Daoy (cell line): ENCODE measurements around the gene INPP5J. TPM values are rescaled to one million over a fixed set of nuclear protein-coding genes. Genes with fewer than 3 reads are reported as not detected.

Source experiments
- DNase-seq: peaks from one replicate; pipeline ENCODE4 v3.0.0-alpha.2; 2015; ENCODE audit warnings: low read depth
- total RNA-seq: library from RNA; depleted of rRNA; stranded (reverse); fragments of >200 nt; shearing (Covaris generic); gene quantifications from 2 replicates; pipeline ENCODE4 v1.2.3, GENCODE V29; 2014

INPP5J gene
- total RNA-seq, 1 experiment from 2014 or later: 1.3 TPM

DNA sequence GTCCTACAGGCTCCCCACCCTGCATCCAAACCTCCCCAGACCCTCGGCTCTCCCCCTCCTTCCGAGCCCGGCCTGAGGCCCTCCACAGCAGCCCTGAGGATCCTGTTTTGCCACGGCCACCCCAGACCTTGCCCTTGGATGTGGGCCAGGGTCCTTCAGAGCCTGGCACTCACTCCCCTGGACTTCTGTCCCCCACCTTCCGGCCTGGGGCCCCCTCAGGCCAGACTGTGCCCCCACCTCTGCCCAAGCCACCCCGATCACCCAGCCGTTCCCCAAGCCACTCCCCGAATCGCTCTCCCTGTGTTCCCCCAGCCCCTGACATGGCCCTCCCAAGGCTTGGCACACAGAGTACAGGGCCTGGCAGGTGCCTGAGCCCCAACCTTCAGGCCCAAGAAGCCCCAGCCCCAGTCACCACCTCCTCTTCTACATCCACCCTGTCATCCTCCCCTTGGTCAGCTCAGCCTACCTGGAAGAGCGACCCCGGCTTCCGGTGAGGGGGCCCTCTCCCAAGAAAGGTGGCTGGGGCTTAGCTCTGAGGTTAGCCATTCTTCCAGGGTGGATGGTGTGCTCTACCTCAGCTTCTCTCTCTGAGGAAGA lies 2.9 kb downstream of the INPP5J start:
- no peak for DNase-seq

DNA sequence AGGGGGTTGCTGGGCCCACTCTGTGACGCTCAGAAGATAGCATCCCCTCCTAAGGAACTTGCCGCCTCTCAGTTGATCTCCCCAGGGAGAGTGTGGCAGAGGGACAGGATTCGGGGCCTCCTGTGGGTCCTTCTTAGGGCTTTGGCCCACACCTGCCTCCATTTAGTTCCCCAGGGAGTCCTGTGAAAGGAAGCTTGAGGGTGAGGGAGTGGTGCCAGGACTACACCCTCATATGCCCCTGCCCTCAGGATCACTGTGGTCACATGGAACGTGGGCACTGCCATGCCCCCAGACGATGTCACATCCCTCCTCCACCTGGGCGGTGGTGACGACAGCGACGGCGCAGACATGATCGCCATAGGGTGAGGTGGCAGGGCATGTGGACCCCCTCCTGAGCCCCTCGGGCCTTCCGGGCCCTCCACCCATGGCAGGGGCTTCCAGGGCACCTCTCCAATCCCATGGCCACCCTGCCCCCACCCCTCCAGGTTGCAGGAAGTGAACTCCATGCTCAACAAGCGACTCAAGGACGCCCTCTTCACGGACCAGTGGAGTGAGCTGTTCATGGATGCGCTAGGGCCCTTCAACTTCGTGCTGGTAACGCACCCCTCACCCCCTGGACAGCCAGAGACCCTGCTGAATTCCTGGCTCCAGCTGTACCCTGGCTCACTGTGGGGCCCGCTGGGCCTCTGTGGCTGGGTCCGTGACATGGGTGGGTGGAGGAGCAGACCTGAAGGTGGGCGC lies 3.5 kb downstream of the INPP5J start:
- no peak for DNase-seq

DNA sequence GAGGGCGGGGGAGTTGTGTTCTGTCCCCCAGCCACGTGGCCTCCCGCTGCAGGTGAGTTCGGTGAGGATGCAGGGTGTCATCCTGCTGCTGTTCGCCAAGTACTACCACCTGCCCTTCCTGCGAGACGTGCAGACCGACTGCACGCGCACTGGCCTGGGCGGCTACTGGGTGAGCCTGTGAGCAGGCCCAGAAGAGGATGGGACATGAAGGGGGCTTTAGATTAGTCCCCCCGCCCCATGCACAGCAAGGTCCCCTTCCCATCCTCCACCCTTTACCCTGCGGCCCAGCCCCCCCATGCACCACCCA lies 4.1 kb downstream of the INPP5J start:
- no peak for DNase-seq

DNA sequence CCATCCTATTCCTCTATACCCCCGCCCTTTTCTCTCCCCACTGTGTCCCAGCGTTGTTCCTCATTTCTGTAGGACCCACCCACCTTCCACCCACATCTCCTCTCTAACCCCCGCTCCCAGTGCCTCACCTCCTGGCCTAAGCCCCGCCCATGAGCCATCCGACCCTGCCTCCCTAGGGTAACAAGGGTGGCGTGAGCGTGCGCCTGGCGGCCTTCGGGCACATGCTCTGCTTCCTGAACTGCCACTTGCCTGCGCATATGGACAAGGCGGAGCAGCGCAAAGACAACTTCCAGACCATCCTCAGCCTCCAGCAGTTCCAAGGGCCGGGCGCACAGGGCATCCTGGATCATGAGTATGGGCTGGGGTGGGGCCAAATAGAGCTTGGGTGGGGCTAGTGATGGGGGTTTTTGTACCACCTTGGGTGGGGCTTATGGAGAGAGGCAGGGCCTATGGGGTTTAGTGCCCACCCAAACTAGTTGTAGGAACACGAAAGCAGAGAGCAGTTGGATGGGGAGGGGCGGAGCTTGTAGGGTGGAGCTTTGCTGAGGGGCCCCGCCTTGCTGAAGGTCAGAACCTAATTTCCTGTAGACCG lies 4.5 kb downstream of the INPP5J start:
- DNase-seq: no peak

DNA sequence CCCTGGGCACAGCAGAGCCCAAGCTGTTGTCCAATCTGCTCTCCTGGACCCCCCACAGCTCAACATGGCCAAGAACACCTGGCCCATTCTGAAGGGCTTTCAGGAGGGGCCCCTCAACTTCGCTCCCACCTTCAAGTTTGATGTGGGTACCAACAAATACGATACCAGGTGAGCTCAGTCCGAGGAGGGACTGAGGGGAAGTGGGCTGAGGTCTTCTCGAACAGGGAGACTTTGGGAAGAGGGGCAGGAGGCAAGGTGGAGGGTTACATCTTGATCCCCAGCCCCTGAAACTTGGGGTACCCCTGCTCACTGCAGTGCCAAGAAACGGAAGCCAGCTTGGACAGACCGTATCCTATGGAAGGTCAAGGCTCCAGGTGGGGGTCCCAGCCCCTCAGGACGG lies 5.4 kb downstream of the INPP5J start:
- no peak for DNase-seq

DNA sequence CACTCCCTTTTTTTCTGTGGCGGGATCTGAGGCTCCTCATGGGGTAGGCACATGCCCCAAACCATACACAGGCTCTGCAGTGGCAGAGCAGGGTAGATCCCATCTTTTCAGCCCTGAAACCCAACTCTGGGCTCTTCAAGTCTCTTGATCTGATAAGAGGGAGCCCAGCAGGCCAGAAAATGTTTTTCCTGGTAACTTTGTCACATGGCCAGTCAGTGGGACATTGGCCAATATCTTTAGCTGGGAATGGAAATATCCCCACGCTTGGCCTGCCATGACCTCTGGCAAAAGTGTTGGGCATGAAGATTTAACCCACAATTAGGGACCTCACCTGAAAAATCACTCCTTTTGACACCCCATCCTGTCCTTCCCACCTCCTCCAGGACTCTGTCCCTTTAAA lies 8.1 kb downstream of the INPP5J start:
- no peak for DNase-seq

DNA sequence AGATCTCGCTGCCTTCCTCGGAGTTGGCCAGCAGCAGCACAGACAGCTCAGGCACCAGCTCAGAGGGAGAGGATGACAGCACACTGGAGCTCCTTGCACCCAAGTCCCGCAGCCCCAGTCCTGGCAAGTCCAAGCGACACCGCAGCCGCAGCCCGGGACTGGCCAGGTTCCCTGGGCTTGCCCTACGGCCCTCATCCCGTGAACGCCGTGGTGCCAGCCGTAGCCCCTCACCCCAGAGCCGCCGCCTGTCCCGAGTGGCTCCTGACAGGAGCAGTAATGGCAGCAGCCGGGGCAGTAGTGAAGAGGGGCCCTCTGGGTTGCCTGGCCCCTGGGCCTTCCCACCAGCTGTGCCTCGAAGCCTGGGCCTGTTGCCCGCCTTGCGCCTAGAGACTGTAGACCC lies 11.1 kb downstream of the INPP5J start:
- DNase-seq: no peak

DNA sequence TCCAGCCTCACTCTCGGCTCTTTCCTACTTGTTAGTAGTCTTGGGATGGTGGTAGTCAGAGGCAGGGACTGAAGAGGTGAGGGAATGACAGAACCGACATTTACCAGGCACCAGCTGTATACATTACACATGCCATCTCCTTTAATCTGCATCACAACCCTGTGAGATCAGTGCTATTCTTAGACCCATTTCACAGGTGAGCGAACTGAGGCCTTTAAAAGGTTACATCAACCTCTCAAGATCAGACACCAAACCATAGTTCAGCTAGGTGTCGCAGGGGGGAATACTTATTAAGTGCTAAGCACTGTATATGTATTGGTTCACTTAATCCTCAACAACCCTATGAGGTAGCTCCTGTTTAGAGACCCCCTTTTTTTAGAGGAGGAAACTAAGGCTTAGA lies 11.9 kb downstream of the INPP5J start:
- no peak for DNase-seq

DNA sequence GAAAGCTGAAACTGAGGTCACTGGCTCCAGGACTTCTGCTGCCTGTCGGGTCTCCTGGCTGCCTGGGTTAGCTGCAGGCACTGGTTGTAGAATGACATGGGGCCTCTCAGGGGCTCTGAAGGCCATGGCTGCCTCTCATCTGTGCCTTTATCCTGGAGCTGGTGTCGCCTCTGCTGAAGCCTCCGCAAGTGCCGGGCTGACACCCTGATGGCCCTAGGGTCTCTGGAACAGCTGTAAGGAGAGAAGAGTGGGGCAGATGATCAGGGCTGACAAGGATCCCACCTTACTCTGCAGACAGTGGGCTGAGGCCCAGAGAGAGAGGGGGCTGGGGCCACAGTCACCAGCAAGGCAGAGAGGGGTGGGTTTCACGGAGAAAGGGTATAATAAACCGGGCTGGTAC lies 12.9 kb downstream of the INPP5J start:
- DNase-seq: no peak

DNA sequence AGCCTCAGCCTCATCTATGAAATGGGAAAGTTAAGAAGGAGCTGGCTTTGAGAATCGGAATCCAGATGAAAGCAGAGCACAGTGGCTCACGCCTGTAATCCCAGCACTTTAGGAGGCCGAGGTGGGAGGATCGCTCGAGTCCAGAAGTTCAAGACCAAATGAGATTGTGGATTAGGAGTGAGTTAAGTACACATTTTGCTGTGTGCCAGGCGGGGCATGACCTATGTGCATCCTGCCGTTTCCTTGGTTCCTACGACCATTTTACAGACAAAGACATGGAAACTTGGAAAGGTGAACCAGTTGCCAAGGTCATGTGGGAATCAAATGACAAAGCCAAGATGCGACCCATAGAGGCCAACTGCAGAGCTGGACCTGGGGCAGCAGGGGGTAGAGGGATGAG lies 13.4 kb downstream of the INPP5J start:
- no peak for DNase-seq

DNA sequence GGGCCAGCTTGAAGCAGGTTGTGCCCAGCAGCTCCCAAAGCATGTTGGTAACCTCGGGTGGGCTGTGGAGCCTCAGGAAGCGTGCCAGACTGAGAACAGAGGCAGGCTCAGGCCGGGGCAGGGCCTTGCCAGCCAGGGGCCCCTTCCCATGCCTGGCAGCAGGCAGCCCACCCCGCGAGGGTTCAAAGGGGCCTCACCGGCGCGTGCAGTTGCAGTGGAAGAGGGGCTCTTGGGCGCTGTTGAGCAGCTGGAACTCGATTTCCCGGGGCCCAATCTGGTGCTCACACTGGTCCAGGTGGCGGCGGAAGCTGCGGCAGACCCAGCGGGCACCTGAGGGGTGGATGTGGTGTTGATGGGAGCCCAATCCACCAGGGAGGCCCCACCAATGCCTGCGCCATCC lies 13.9 kb downstream of the INPP5J start:
- DNase-seq: no peak

DNA sequence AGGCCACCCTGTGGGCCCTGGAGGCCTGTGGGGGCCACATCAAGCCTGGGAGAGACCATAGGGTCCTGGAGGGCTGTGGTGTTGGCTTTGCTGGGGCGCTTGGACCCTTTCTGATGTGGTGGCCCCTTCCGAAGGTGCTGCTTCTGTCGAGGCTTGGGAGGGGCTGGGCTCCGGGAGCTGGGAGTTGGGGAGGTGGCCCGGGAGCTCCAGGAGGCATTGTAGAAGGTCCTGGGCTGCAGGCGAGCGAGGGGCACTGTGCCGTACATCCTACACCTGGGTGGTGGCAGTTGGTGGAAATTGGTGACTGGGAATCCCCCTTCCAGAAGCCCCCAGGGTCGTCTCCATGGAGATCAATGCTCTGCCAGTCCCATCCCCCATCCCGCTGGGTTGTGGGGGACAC lies 15.0 kb downstream of the INPP5J start:
- no peak for DNase-seq

DNA sequence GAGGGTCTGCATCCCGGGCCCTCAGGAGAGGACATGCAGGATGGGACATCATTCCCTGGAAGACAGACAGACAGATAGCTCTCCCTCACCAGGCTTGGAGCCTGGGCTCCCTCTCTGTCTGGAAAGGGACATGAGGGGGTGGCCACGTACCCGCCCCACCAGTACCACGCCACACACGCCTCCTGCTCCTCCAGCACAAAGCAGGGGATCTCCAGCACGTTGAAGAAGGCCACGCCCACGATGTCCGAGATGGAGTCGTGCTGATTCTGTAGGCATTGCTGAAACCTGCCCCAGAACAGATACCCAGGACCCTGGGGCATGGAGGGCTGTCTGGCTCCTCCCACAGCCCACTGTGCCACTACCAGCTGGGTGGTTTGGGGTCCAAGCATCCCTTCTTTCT lies 15.4 kb downstream of the INPP5J start:
- no peak for DNase-seq

DNA sequence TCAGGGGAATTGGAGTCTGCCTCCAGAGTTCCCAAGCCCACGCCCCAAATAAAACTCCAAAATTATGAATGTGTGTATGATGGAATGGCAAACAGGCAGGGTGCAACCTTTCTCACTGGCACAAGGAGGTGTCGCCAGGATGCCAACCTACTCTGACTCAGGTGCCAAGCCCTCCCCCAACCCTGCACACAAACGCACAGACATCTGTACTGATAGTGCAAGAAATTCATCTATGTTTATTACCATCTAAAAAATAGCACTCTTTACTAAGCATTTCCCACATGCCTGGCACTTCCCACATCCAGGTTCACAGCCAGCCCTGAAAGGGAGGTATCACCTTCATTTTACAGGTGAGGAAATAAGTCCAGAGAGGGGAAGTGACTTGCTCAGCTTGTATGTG lies 16.3 kb downstream of the INPP5J start:
- no peak for DNase-seq

DNA sequence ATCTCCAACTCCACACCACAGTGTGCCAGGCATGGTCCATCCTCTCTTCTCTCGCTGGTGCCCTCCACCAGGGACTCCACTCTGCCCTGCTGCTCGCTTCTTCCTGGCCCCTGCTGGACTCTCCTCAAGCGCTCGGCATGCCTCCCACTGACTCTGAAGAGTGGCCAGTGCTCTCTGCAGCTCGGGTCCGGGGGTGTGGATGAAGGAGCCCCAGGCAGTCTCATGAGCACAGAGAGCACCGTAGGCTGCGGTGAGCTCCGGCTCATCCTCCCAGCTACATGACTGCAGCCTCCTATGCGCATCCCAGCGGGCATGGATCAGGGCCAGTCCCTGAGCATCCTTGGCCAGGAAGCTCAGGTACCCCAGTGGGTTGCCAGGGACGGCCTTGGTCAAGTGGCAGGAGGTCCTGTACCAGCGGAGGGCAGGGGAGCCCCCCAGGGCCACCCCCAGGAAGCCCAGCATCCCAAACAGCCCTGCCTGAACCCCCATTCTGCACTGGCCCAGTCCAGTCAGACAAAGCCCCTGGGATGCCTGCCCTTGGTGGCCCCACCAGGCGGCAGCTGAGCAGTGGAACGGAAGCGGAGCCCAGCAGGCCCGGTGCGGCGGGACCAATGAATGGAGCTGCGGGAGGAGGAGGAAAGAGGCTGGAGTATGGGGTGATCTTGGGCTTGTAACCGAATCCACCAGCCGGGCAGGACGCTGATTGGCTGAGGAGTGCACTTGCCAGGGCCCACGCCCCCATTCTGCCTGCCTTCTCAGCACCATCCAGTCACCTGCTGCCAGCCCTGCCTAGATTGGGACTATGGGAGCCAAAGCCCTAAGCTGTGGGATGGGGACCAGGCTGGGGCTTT lies 17.3 kb downstream of the INPP5J start, which contains the start of gene PLA2G3:
Gene PLA2G3 (minus strand): TSS at position 643 of the 851 bp plus-strand sequence. CDS start 154 bp downstream, at position 489.
- peak; percentile 79 for DNase-seq

DNA sequence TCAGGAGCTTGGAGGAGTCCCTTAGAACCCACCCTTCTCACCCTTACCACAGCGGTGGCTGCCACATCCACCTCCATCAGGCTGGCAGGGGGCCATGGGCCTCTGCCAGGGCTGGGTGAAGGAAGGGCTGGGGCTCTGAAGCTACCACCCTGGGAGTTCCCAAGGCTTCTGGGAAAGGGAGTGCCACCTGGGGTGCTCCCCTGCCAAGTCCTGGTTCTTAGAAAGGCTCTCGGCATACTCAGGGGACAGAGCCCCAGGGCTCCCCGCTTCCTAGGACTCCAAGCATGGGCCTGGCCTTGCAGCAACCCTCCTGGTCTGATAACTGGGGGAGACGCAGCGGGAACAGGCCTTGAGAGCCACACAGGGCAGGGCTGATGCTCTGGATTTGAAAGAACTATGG lies 18.0 kb downstream of the INPP5J start:
- DNase-seq: no peak

DNA sequence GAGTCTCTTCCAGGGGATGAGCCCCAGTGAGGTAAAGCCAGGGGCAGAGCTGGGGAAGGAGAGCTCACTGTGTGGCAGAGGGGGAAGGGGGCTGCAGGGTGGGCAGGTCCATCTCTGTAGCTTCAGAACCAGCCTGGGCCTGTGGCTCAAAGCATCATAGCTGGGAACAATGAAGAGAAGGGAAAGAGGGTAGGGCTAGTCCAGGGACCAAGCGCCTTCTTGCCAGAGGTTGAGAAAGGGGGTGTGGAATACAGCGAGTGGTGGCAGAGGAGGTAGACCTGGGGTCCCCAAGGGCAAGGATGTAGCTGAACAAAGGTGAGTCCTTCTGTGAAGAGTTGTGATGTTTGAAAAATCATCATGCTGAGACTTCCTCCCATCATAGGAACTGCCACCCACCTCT lies 18.8 kb downstream of the INPP5J start:
- no peak for DNase-seq

DNA sequence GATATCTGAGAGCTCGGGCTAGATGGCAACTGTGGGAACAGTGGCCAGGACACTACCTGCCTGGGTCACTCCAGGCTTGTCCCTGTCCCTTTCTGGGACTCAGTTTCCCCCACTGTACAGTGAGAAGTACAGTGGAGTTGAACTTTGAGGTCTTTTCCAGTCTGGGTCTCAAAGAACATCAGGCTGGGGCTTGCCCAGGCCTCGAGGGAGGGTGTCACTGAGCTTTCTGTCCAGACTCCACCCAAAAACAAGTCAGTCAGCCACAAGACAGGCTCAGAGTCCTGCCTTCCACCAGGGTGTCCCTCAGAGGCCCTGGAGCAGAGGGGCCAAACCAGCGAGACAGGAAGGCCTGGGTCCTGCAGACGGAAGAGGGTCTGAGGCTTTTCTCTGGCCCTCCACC lies 19.5 kb downstream of the INPP5J start:
- no peak for DNase-seq

DNA sequence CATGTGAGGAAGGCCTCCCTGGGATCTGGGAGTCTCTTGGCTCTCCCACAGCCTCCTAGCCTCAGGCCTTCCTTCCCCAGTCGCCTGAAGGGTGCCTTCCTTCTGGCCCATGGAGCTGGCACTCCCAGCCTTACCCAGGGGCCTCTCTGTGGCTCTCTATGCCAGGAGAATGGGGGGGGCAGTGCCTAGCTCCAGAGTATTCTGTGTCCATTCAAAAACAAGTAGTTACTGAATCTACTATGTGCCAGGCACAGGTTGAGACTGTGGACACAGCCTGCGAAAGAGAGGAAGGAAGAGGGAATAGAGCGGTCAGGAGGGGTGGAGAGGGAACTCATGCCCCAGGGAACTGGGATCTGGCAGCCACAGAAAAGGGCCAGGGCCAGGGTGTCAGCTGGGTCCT lies 20.3 kb downstream of the INPP5J start:
- no peak for DNase-seq

DNA sequence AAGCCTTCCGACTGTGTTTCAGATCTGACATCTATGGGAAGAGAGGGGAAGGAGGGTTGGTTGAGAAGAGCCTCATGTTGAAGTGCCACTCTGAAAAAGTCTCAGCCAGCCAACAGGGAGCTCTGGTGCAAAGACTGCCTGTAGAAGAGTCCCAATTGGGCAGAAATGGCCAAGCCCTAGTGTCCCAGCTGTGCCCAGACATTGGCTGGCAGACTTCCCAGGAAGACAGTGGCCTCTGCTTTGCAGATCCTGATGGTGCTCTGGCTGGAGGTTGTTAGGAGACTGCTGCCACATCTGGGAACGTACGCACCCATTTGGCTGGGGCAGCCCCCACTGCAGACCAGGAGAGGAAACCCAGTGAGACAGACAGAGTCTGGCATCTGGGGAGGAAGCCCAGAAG lies 20.8 kb downstream of the INPP5J start:
- DNase-seq: no peak

DNA sequence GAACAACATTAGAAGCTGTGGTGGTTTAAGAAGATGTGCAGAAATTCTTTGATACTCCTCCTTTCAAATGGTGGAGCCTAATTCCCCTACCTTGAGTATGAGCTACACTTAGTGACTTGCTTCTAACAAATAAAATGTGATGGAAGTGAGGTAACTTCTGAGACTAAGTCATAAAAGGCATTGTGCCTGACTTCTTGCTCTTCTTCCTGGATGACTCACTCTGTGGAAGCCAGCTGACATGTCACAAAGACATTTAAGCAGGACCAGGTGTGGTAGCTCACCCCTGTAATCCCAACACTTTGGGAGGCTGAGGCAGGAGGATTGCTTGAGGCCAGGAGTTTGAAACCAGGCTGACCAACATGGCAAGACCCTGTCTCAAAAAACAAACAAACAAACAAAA lies 21.5 kb downstream of the INPP5J start:
- no peak for DNase-seq

DNA sequence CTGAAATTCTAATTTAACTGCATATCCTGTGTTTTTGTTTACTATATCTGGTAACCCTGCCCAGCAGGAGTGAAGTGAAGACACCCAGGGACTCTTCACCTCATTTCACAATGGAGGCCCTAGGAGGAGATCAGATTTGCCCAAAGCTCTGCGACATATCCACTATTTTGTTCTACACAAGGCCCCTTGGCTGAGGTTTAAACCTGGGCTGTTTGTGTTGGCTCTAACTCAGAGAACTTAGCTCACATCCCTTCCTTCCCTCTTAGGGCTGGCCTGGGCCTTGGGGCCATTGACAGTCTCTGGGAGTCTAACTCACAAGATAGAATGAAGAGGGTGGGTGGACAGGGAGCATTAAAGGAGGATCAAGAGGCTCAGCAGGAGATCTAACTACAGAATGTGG lies 25.7 kb downstream of the INPP5J start:
- DNase-seq: no peak
